Panc1 (cell line): ENCODE measurements around the gene FAM83D. TPM values are rescaled to one million over a fixed set of nuclear protein-coding genes. Genes with fewer than 3 reads are reported as not detected.

ENCODE experiments used
- ATAC-seq: fragments of 200-7000 bp; cut with Tn5 transposase; 2 replicates; pipeline ENCODE4 v1.9.1; 2020; ENCODE audit warnings: mild to moderate bottlenecking, moderate library complexity
- BruUV-seq: library from RNA; stranded (reverse); fragments of 400-500 nt; replicated peaks from 2 replicates; lab custom pipeline; 2021; lab: Mats Ljungman, UMichigan
- CTCF ChIA-PET: fragments of 300-600 bp; sonication (Branson Sonifier 250); formaldehyde crosslinking; loops from one replicate; lab custom pipeline; 2022; ENCODE audit warnings: antibody characterized with exemption; lab: Charles Lee
- POLR2A ChIA-PET: fragments of 300-600 bp; sonication (Branson Sonifier 250); formaldehyde crosslinking; loops from one replicate; lab custom pipeline; 2022; ENCODE audit warnings: antibody characterized with exemption; lab: Charles Lee
- DNase-seq: peaks from one replicate; pipeline ENCODE4 v3.0.0-alpha.2; 2010; ENCODE audit warnings: low read depth, low spot score
- H3K27ac ChIP-seq: 2 replicates; pipeline ENCODE4 v1.5.1; 2011; ENCODE audit warnings: mild to moderate bottlenecking, low read length, inconsistent platforms
- H3K27me3 ChIP-seq: fragments of 200-500 bp; sonication (Bioruptor generic); 2 replicates; pipeline ENCODE4 v1.6.0; 2014; ENCODE audit warnings: low read length, inconsistent platforms; ENCODE audit not compliant: control insufficient read depth, insufficient read depth
- H3K36me3 ChIP-seq: fragments of 200-500 bp; sonication (Bioruptor generic); 2 replicates; pipeline ENCODE4 v1.5.1; 2014; ENCODE audit warnings: inconsistent platforms, mild to moderate bottlenecking, low read length, moderate library complexity; ENCODE audit not compliant: control insufficient read depth, insufficient read depth
- H3K4me1 ChIP-seq: 2 replicates; pipeline ENCODE4 v1.5.1; 2011; ENCODE audit warnings: inconsistent platforms, mild to moderate bottlenecking, low read length, moderate library complexity; ENCODE audit not compliant: control insufficient read depth, insufficient read depth
- H3K4me3 ChIP-seq, 2 experiments: 2 replicates each; pipeline ENCODE4 v1.5.1; 2011 to 2012; ENCODE audit warnings: low read depth in 2 of 2, low read length in 2 of 2, mild to moderate bottlenecking in 2 of 2, inconsistent platforms in 1 of 2, moderate library complexity in 1 of 2
- H3K9me3 ChIP-seq: fragments of 200-500 bp; sonication (Bioruptor generic); 2 replicates; pipeline ENCODE4 v1.5.1; 2014; ENCODE audit warnings: low read depth, mild to moderate bottlenecking, inconsistent platforms, low read length, moderate library complexity; ENCODE audit not compliant: control insufficient read depth, insufficient read depth
- CTCF ChIP-seq: fragments of 450-650 bp; IDR thresholded peaks from 2 replicates; pipeline ENCODE4 v1.5.1; 2017; ENCODE audit warnings: mild to moderate bottlenecking
- POLR2AphosphoS5 ChIP-seq: IDR thresholded peaks from 2 replicates; pipeline ENCODE4 v1.6.1; 2012; ENCODE audit warnings: mild to moderate bottlenecking, low read depth, low read length, moderate library complexity
- REST ChIP-seq, 2 experiments: IDR thresholded peaks; 2 replicates each; pipeline ENCODE4 v1.6.1; 2011 to 2012; ENCODE audit warnings: low read depth in 2 of 2, control low read depth in 1 of 2, low read length in 1 of 2, mild to moderate bottlenecking in 1 of 2, moderate library complexity in 1 of 2; ENCODE audit not compliant: insufficient read depth in 1 of 2
- SIN3A ChIP-seq: IDR thresholded peaks from 2 replicates; pipeline ENCODE4 v1.6.1; 2012; ENCODE audit warnings: low read depth, mild to moderate bottlenecking, low read length, moderate library complexity, borderline replicate concordance; ENCODE audit not compliant: insufficient read depth
- TCF7L2 ChIP-seq: IDR thresholded peaks from 2 replicates; pipeline ENCODE4 v1.6.1; 2011; ENCODE audit warnings: mild to moderate bottlenecking, low read depth, low read length, inconsistent platforms
- in situ Hi-C: cut with HindIII; loops from 2 replicates; pipeline ENCODE4 v1.10.0; 2016; ENCODE audit warnings: low sequenced_read_pairs, low pct_unique_long_range_greater_than_20kb
- intact Hi-C: fragments of 100-400 bp; cut with micrococcal nuclease; formaldehyde crosslinking; loops from one replicate; pipeline ENCODE4 v1.10.0; 2022; ENCODE audit not compliant: unreplicated experiment
- total RNA-seq: library from RNA; stranded (reverse); gene quantifications from one replicate; pipeline ENCODE4 v1.2.1, GENCODE V29; 2021; ENCODE audit not compliant: unreplicated experiment

The FAM83D gene
- total RNA-seq, 1 experiment from 2014 or later = 30.9 TPM

- DNase-seq = no peak
- no peak overlapping the region for H3K4me3 ChIP-seq
- BruUV-seq = no TSS peak
- no peak for ATAC-seq
- peaks cover 29% of the 10 kb centered on the region for H3K36me3 ChIP-seq
- intact Hi-C loops (no loop called here), in situ Hi-C loops (no loop called here)
- H3K27ac ChIP-seq = no peak overlapping the region
- TF ChIP-seq POLR2AphosphoS5 (no peak), CTCF (no peak), SIN3A (no peak), REST (IDR thresholded peaks at IDR 0.05; ENCODE audit: insufficient read depth in 1 of 2, low read depth in 2 of 2, low read length in 1 of 2) (no peak), TCF7L2 (no peak)
- POLR2A ChIA-PET = no interaction called here
- CTCF ChIA-PET = no interaction called here
- no peaks in the 10 kb centered on the region for H3K9me3 ChIP-seq
- H3K27me3 ChIP-seq = no peaks in the 10 kb centered on the region
- no peaks in the 10 kb centered on the region for H3K4me1 ChIP-seq
These were observed 21.7 kb downstream of the FAM83D start for GRCh38 chr20:38947931-38948362.

GRCh38 chr20:38950254-38950653 is 24.0 kb downstream of the FAM83D start:
- CTCF ChIA-PET = interaction anchor here (0.6 kb wide), 1 partner anchor 1727 kb away, joined by 4 read pairs; no protein-coding TSS in a partner anchor
- BruUV-seq = no TSS peak
- no peaks in the 10 kb centered on the region for H3K4me1 ChIP-seq
- in situ Hi-C loops (no loop called here), intact Hi-C loops (no loop called here)
- H3K27ac ChIP-seq = no peak overlapping the region
- ATAC-seq (no peak), DNase-seq (no peak)
- TF ChIP-seq SIN3A (no peak), POLR2AphosphoS5 (no peak), CTCF (no peak), REST (IDR thresholded peaks at IDR 0.05; ENCODE audit: insufficient read depth in 1 of 2, low read depth in 2 of 2, low read length in 1 of 2) (no peak), TCF7L2 (no peak)
- POLR2A ChIA-PET = no interaction called here
- no peaks in the 10 kb centered on the region for H3K9me3 ChIP-seq
- no peaks in the 10 kb centered on the region for H3K27me3 ChIP-seq
- H3K36me3 ChIP-seq = peaks cover 32% of the 10 kb centered on the region
- H3K4me3 ChIP-seq = no peak overlapping the region
